Islet precursor cell (in vitro differentiated cells): Measurements from ENCODE around the gene NOX4.
"Not testable (repeated sequence)": the region's sequence is repeated elsewhere in the genome, so short reads cannot be mapped to it uniquely, and the experiment has no call there.

ENCODE experiments used
- DNase-seq: peaks from one replicate; pipeline ENCODE4 v3.0.0-alpha.2; 2018

The NOX4 gene

DNA sequence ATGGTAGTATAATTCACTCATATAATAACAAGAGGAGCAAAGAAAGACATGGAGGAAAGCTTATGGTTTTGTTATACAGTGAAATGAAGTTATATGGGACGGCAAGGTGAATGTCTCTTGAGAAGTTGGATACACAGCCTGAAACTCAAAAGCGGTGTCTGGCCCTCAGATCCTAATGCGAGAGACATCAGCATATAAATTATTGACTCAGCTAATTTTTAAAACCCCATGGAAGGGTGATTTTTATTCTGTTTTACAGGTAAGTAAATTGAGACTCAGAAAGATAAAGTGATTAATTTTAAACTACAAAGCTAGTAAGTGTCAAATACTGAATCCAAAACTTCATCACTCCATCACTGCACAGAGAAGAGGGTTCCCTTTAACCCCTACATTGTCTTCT lies 203.2 kb downstream of the NOX4 start:
- DNase-seq: not testable (repeated sequence)

DNA sequence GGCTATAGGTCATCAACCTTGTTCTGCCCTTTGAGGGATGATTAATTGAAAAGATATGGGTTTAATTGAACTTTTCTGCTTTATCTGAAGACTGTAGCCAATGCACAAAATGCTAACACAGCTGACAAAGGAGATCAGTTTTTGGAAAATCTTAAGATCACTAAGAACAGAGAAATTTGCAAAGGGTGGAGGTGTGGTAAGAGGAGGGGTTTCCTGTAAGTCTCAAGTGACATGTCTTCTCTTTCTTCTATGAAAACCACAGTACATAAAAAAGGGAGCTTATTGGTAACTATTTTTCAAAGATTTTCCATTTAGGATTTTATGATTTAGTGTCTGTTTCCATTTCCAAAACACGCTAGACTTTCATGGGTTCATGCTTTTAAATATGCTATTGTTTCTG lies 204.6 kb downstream of the NOX4 start:
- not testable (repeated sequence) for DNase-seq

DNA sequence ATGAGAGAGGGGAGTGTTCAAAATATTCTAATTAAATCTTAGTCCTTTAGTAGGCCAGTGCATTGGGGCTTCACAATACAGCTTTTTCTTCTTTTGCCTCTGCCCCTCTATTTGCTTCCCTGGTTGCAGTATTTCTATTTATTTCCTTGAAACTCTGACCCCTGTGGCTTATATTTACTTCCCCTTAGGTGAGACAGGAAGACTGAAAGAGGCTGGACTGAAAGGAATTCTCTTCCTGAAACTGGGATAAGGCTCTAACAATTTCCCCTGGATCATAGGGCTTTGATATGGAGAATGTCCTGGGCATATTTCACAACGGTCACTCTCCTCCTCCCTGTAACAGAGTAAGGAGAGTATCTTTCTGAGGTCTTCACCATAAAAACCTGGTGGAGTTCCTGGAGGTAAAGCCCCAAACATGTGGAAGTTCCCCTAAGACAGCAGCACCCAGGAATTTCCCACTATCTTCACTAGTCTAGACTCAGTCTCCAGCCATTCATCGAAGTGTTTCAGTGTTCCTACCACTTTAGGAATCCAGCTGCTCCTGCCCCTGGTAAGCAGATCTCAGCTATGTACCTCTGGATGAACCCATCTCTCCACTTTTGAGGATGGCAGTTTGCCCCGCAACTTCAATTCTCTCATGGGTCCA lies 210.0 kb downstream of the NOX4 start:
- DNase-seq: not testable (repeated sequence)

DNA sequence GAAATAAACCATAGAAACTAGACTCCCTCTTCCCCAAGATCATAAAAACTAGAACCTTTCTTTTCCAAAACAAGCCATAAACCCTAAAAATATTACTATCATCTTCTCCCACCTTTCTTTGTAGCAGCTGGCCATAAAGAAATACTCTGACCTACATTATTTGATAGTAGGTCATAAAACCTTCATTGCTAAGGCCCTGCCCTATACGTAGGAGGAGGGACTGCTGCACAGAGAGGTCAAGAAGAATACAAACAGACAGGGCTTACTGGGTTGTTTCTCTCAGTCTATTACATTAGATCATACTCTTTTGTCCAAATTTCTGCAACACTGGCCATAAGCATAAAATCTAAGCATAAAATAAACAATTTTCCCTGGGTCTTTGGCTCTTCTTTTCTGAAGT lies 212.0 kb downstream of the NOX4 start:
- DNase-seq: no peak

DNA sequence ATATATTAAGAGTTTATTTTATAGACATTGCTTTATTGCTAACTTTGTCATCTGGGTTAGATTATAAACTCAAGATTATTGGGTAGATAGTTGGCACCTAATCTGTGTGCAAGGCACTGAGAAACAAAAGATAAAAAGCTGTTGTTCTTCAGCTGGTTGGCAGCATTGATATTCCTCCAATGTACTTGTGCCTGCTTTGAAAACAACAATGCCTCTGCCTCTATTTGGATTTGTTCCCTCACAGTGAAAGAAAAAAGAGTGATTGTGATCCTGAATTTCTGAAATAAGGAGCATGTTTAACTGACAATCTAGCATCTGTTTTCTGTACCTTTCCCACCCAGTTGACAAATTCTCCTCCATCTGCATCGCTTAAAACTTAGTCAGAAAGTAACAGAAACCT lies 215.2 kb downstream of the NOX4 start:
- DNase-seq: no peak
